ENCODE measurements around the gene LONRF3.

The LONRF3 gene
- 4.4 to 35.4 (median 11.4) reads per million in 9 experiments for total RNA-seq

- peaks cover 0 to 7% of the 10 kb centered on the region in 2 donors for H3K27me3 Mint-ChIP-seq
- peak within 1 kb of the TSS; percentile 81 to 86 for H3K4me3 Mint-ChIP-seq
- peak; percentile 46 to 62 (median 59) for DNase-seq
- H3K4me1 Mint-ChIP-seq (ENCODE audit: low read depth in 2 of 2) = peaks cover 13 to 14% of the 10 kb centered on the region in 2 donors
- peak; percentile 53 for ATAC-seq (replicated peaks)
- peaks cover 28% of the 10 kb centered on the region for H3K36me3 Mint-ChIP-seq (ENCODE audit: insufficient read depth)
- H3K27ac Mint-ChIP-seq = peak within 1 kb of the TSS; percentile 91 to 97
- H3K9me3 Mint-ChIP-seq = no peaks in the 10 kb centered on the region
These were observed at the start of gene LONRF3 for GRCh38 chrX:118974088-118974907. LONRF3 (plus strand) TSS chrX:118974618; CDS start chrX:118974781, 163 bp downstream.

- DNase-seq = no peak
- peaks cover 4% of the 10 kb centered on the region for H3K36me3 Mint-ChIP-seq (ENCODE audit: insufficient read depth)
- H3K4me1 Mint-ChIP-seq (ENCODE audit: low read depth in 2 of 2) = no peaks in the 10 kb centered on the region
These were observed 46.3 kb upstream of the LONRF3 start for GRCh38 chrX:118928151-118928550.

GRCh38 chrX:118935352-118935751 lies 39.1 kb upstream of the LONRF3 start:
- ATAC-seq (replicated peaks) = no peak
- H3K4me1 Mint-ChIP-seq (ENCODE audit: low read depth in 2 of 2) = no peaks in the 10 kb centered on the region

More at GRCh38 chrX:118928151-118928550, 46.3 kb upstream of the LONRF3 start:
- ATAC-seq (replicated peaks) = no peak
- no peaks in the 10 kb centered on the region for H3K9me3 Mint-ChIP-seq
- H3K27ac Mint-ChIP-seq = no peak overlapping the region
- no peaks in the 10 kb centered on the region for H3K27me3 Mint-ChIP-seq
- H3K4me3 Mint-ChIP-seq = no peak overlapping the region

GRCh38 chrX:118941147-118941546 lies 33.3 kb upstream of the LONRF3 start:
- ATAC-seq (replicated peaks) (no peak), DNase-seq (no peak)
- Mint-ChIP-seq H3K27ac (no peak overlapping the region), H3K36me3 (ENCODE audit: insufficient read depth) (no peaks in the 10 kb centered on the region), H3K4me1 (ENCODE audit: low read depth in 2 of 2) (no peaks in the 10 kb centered on the region), H3K27me3 (peaks cover 0 to 17% of the 10 kb centered on the region in 2 donors), H3K4me3 (no peak overlapping the region), H3K9me3 (no peaks in the 10 kb centered on the region)

More at GRCh38 chrX:118935352-118935751, 39.1 kb upstream of the LONRF3 start:
- no peak for DNase-seq
- no peaks in the 10 kb centered on the region for H3K36me3 Mint-ChIP-seq (ENCODE audit: insufficient read depth)
- no peak overlapping the region for H3K27ac Mint-ChIP-seq
- H3K9me3 Mint-ChIP-seq = no peaks in the 10 kb centered on the region
- no peak overlapping the region for H3K4me3 Mint-ChIP-seq
- peaks cover 0 to 8% of the 10 kb centered on the region in 2 donors for H3K27me3 Mint-ChIP-seq

- ATAC-seq (replicated peaks) = no peak
These were observed 31.3 kb upstream of the LONRF3 start for GRCh38 chrX:118943102-118943501.

GRCh38 chrX:118945921-118946320 lies 28.5 kb upstream of the LONRF3 start:
- H3K4me3 Mint-ChIP-seq = no peak overlapping the region
- DNase-seq (no peak), ATAC-seq (replicated peaks) (no peak)
- peaks cover 0 to 9% of the 10 kb centered on the region in 2 donors for H3K27me3 Mint-ChIP-seq
- no peaks in the 10 kb centered on the region for H3K4me1 Mint-ChIP-seq (ENCODE audit: low read depth in 2 of 2)
- no peaks in the 10 kb centered on the region for H3K36me3 Mint-ChIP-seq (ENCODE audit: insufficient read depth)
- H3K27ac Mint-ChIP-seq = no peak overlapping the region
- H3K9me3 Mint-ChIP-seq = no peaks in the 10 kb centered on the region

More at GRCh38 chrX:118943102-118943501, 31.3 kb upstream of the LONRF3 start:
- DNase-seq = no peak
- no peak overlapping the region for H3K27ac Mint-ChIP-seq
- H3K9me3 Mint-ChIP-seq = no peaks in the 10 kb centered on the region
- H3K4me1 Mint-ChIP-seq (ENCODE audit: low read depth in 2 of 2) = no peaks in the 10 kb centered on the region
- H3K27me3 Mint-ChIP-seq = peaks cover 0 to 9% of the 10 kb centered on the region in 2 donors
- no peak overlapping the region for H3K4me3 Mint-ChIP-seq
- no peaks in the 10 kb centered on the region for H3K36me3 Mint-ChIP-seq (ENCODE audit: insufficient read depth)

GRCh38 chrX:118948270-118948669 lies 26.1 kb upstream of the LONRF3 start:
- no peak for ATAC-seq (replicated peaks)
- no peaks in the 10 kb centered on the region for H3K36me3 Mint-ChIP-seq (ENCODE audit: insufficient read depth)
- H3K9me3 Mint-ChIP-seq = no peaks in the 10 kb centered on the region
- no peaks in the 10 kb centered on the region for H3K27me3 Mint-ChIP-seq
- no peak for DNase-seq
- no peak overlapping the region for H3K4me3 Mint-ChIP-seq
- no peak overlapping the region for H3K27ac Mint-ChIP-seq
- H3K4me1 Mint-ChIP-seq (ENCODE audit: low read depth in 2 of 2) = no peaks in the 10 kb centered on the region

- H3K36me3 Mint-ChIP-seq (ENCODE audit: insufficient read depth) = no peaks in the 10 kb centered on the region
- ATAC-seq (replicated peaks) (no peak), DNase-seq (no peak)
- H3K27me3 Mint-ChIP-seq = peaks cover 0 to 4% of the 10 kb centered on the region in 2 donors
- H3K4me1 Mint-ChIP-seq (ENCODE audit: low read depth in 2 of 2) = no peaks in the 10 kb centered on the region
- no peak overlapping the region for H3K27ac Mint-ChIP-seq
- no peaks in the 10 kb centered on the region for H3K9me3 Mint-ChIP-seq
- no peak overlapping the region for H3K4me3 Mint-ChIP-seq
These were observed 12.4 kb upstream of the LONRF3 start for GRCh38 chrX:118961866-118962560.

GRCh38 chrX:118963159-118963558 lies 11.3 kb upstream of the LONRF3 start:
- Mint-ChIP-seq H3K27me3 (peaks cover 0 to 4% of the 10 kb centered on the region in 2 donors), H3K27ac (no peak overlapping the region)

GRCh38 chrX:118964252-118964651 lies 10.2 kb upstream of the LONRF3 start:
- Mint-ChIP-seq H3K27ac (no peak overlapping the region), H3K36me3 (ENCODE audit: insufficient read depth) (no peaks in the 10 kb centered on the region), H3K4me1 (ENCODE audit: low read depth in 2 of 2) (no peaks in the 10 kb centered on the region), H3K4me3 (no peak overlapping the region), H3K27me3 (peaks cover 0 to 4% of the 10 kb centered on the region in 2 donors), H3K9me3 (no peaks in the 10 kb centered on the region)
- DNase-seq (no peak), ATAC-seq (replicated peaks) (no peak)

More at GRCh38 chrX:118963159-118963558, 11.3 kb upstream of the LONRF3 start:
- H3K9me3 Mint-ChIP-seq = no peaks in the 10 kb centered on the region
- no peaks in the 10 kb centered on the region for H3K36me3 Mint-ChIP-seq (ENCODE audit: insufficient read depth)
- no peak overlapping the region for H3K4me3 Mint-ChIP-seq
- H3K4me1 Mint-ChIP-seq (ENCODE audit: low read depth in 2 of 2) = no peaks in the 10 kb centered on the region
- no peak for ATAC-seq (replicated peaks)
- no peak for DNase-seq

- no peaks in the 10 kb centered on the region for H3K36me3 Mint-ChIP-seq (ENCODE audit: insufficient read depth)
- H3K27ac Mint-ChIP-seq = no peak overlapping the region
- H3K4me1 Mint-ChIP-seq (ENCODE audit: low read depth in 2 of 2) = no peaks in the 10 kb centered on the region
- no peak for DNase-seq
- no peak overlapping the region for H3K4me3 Mint-ChIP-seq
- peaks cover 0 to 4% of the 10 kb centered on the region in 2 donors for H3K27me3 Mint-ChIP-seq
- H3K9me3 Mint-ChIP-seq = no peaks in the 10 kb centered on the region
- ATAC-seq (replicated peaks) = no peak
These were observed 9.0 kb upstream of the LONRF3 start for GRCh38 chrX:118965395-118965794.

- no peak overlapping the region for H3K4me3 Mint-ChIP-seq
- H3K36me3 Mint-ChIP-seq (ENCODE audit: insufficient read depth) = no peaks in the 10 kb centered on the region
- no peak for ATAC-seq (replicated peaks)
- no peaks in the 10 kb centered on the region for H3K9me3 Mint-ChIP-seq
- no peak overlapping the region for H3K27ac Mint-ChIP-seq
- peaks cover 0 to 10% of the 10 kb centered on the region in 2 donors for H3K27me3 Mint-ChIP-seq
- H3K4me1 Mint-ChIP-seq (ENCODE audit: low read depth in 2 of 2) = no peaks in the 10 kb centered on the region
- no peak for DNase-seq
These were observed 6.4 kb upstream of the LONRF3 start for GRCh38 chrX:118968031-118968430.

GRCh38 chrX:118971552-118971951 lies 2.9 kb upstream of the LONRF3 start:
- DNase-seq (no peak), ATAC-seq (replicated peaks) (no peak)
- H3K9me3 Mint-ChIP-seq = no peaks in the 10 kb centered on the region
- H3K27ac Mint-ChIP-seq = no peak overlapping the region
- H3K4me3 Mint-ChIP-seq = no peak overlapping the region
- H3K4me1 Mint-ChIP-seq (ENCODE audit: low read depth in 2 of 2) = peaks cover 9 to 14% of the 10 kb centered on the region in 2 donors
- H3K27me3 Mint-ChIP-seq = peaks cover 0 to 7% of the 10 kb centered on the region in 2 donors
- peaks cover 17% of the 10 kb centered on the region for H3K36me3 Mint-ChIP-seq (ENCODE audit: insufficient read depth)
